ENCODE measurements around the gene SPON1.
A peak's percentile ranks its signal among the peaks of the same experiment; 100 is the strongest.
"Not testable (repeated sequence)": the region's sequence is repeated elsewhere in the genome, so short reads cannot be mapped to it uniquely, and the experiment has no call there.

SPON1 gene

GRCh38 chr11:13962562-13963168 lies at the start of gene SPON1:
SPON1 (plus strand) TSS chr11:13962723; CDS start chr11:13962905, 182 bp downstream.
- DNase-seq (ENCODE audit: extremely low spot score, insufficient read length, low read depth) (no peak), FAIRE-seq (no peak)

- no peak for FAIRE-seq
- DNase-seq (ENCODE audit: extremely low spot score, insufficient read length, low read depth), result no peak
These were observed 45.3 kb upstream of the SPON1 start for GRCh38 chr11:13917264-13917663.

DNA sequence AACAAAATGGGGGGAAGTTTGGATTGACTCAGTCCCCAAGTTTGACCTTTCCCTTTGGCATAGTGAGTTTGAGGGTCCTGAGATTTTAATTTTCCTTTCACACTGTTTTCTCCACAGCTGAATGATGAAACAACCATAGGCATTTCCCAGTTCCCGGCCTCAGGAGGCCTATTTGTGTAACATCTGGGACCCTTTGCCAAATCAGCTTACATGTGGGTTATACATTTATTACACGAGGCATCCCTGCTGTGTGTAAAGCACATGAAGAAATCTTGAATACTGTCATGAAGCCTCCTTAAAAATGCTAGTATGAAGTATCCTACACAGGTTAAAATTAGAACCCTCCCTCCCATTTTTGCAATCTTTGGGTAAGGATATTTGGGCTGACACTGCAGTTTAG lies 44.6 kb upstream of the SPON1 start:
- FAIRE-seq (no peak), DNase-seq (ENCODE audit: extremely low spot score, insufficient read length, low read depth) (no peak)

DNA sequence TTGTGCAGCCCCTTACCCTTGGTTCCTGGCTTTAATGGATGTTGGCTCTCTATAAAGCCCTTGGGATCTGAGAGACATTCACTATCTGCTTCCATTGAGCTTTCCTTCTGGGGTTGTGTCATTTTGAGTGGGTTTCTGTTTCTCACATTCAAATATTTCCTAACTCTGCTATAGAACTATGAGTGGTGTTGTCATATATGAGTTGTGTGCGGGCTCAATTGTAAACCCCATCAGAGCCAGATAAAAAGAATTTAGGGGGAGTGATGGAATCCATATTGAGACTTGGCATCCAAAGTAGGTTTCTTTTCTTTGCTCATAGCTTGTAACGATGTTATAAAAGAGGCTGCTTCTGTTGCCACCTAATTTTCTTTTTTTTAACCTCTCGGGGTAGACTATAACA lies 41.8 kb upstream of the SPON1 start:
- FAIRE-seq (no peak), DNase-seq (ENCODE audit: extremely low spot score, insufficient read length, low read depth) (no peak)

GRCh38 chr11:13921545-13921944 lies 41.0 kb upstream of the SPON1 start:
- FAIRE-seq (no peak), DNase-seq (ENCODE audit: extremely low spot score, insufficient read length, low read depth) (no peak)

GRCh38 chr11:13923182-13923581 lies 39.3 kb upstream of the SPON1 start:
- FAIRE-seq (no peak), DNase-seq (ENCODE audit: extremely low spot score, insufficient read length, low read depth) (no peak)

DNA sequence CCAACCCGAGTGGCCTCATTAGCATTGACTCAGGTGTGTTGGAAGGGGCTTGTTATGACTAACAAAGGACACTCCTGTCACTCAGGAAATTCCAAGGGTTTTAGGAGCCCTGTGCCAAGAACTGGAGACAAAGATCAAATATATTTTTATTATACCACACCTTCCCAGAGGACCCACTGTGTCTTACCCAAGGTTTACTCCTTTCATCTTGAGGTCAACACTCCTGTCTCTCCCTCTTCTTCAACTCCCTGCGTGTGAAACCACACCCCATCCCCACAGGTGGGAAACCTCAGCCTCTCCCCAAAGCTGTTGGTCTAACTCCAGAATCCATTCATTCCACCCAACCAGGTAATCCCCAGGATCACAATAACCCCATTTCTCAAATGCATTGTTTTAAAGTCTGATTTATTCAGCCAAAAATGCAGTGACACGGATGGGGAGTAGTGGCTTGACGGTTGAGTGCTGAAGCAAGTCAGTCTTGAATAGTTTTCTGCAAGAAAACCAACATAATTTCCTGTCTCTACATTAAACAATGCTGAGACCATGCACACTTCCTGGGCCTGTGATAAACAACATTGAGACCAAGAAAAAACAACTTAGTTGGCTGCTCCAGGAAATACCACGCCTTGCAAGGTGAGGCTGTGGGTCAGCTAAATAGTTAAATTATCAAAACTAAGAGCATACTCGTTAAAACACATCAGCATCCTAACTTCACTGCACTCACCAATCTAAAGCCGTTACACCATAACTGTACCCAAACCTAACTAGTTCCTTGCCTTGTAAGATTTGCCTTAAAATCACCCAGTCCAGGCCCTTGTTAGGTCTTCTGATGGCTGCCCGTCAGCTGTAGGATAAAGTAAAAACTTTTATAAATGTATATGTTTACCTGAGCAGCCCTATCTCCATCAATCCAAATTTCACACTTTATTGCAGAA lies 38.5 kb upstream of the SPON1 start:
- DNase-seq (ENCODE audit: extremely low spot score, insufficient read length, low read depth) (no peak), FAIRE-seq (peak; percentile 29)

GRCh38 chr11:13924801-13925327 lies 37.7 kb upstream of the SPON1 start:
- DNase-seq (ENCODE audit: extremely low spot score, insufficient read length, low read depth), result no peak
- FAIRE-seq, result no peak

DNA sequence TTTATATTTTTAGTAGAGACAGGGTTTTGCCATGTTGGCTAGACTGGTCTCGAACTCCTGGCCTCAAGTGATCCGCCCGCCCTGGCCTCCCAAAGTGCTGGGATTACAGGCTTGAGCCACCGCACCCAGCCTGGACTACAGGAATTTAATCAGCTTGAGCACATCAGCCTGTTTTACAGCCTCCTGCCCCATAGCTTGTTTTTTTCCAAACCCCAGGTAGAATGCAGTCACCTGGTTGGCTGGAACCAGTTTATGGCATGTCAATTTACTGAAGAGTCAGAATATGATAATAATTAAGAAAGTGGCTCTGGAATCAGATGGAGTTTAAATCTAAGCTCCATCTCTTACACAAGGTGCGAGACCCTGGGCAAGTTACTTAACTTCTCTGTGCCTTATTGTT lies 36.2 kb upstream of the SPON1 start:
- not testable (repeated sequence) for FAIRE-seq; DNase-seq (ENCODE audit: extremely low spot score, insufficient read length, low read depth)

GRCh38 chr11:13926981-13927380 lies 35.5 kb upstream of the SPON1 start:
- no peak for FAIRE-seq
- DNase-seq (ENCODE audit: extremely low spot score, insufficient read length, low read depth), result no peak

DNA sequence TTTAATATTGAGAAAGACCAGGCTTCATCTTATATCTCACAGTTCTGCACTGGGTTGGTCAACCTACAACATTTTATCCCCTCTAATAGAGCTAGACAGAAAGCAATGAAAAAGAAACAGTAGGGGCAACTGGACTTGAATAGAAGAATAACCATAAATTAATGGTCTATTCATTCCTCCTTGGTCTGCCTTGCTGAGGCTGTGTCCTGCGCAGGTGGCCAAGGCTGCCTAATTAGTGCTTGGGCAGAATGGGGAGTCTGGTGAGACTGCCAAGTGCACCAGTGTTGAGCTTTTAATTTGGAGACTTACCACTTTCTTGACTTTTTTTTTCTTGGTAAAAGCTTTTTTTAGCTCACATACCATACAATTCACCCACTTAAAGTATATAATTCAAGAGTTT lies 35.0 kb upstream of the SPON1 start:
- DNase-seq (ENCODE audit: extremely low spot score, insufficient read length, low read depth), result no peak
- FAIRE-seq, result no peak

GRCh38 chr11:13928566-13929251 lies 33.8 kb upstream of the SPON1 start:
- no peak for FAIRE-seq
- no peak for DNase-seq (ENCODE audit: extremely low spot score, insufficient read length, low read depth)

GRCh38 chr11:13929395-13929891 lies 33.1 kb upstream of the SPON1 start:
- DNase-seq (ENCODE audit: extremely low spot score, insufficient read length, low read depth) (no peak), FAIRE-seq (no peak)

DNA sequence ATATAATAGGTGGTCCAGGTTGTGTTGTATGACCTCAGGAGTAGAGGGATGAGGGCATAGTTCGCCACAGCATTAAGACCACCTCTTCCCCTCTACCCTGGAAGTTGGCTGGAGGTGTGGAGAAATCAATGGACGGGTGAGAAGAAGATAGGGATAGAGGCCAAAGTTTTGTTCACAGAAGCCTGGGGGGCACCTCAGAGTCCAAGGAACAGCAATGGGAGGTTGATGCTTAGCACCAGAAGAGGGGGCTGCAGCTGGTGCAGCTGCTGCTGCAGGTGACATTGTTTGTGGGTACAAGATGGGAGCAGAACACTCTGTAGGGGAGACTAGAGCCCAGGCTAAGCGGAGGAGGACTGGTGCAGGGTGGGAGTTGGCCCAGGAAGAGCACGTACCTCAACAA lies 31.2 kb upstream of the SPON1 start:
- no peak for FAIRE-seq
- DNase-seq (ENCODE audit: extremely low spot score, insufficient read length, low read depth), result no peak

GRCh38 chr11:13937154-13937553 lies 25.4 kb upstream of the SPON1 start:
- not testable (repeated sequence) for FAIRE-seq; DNase-seq (ENCODE audit: extremely low spot score, insufficient read length, low read depth)

- FAIRE-seq; DNase-seq (ENCODE audit: extremely low spot score, insufficient read length, low read depth): not testable (repeated sequence)
These were observed 23.7 kb upstream of the SPON1 start for GRCh38 chr11:13938829-13939228.

DNA sequence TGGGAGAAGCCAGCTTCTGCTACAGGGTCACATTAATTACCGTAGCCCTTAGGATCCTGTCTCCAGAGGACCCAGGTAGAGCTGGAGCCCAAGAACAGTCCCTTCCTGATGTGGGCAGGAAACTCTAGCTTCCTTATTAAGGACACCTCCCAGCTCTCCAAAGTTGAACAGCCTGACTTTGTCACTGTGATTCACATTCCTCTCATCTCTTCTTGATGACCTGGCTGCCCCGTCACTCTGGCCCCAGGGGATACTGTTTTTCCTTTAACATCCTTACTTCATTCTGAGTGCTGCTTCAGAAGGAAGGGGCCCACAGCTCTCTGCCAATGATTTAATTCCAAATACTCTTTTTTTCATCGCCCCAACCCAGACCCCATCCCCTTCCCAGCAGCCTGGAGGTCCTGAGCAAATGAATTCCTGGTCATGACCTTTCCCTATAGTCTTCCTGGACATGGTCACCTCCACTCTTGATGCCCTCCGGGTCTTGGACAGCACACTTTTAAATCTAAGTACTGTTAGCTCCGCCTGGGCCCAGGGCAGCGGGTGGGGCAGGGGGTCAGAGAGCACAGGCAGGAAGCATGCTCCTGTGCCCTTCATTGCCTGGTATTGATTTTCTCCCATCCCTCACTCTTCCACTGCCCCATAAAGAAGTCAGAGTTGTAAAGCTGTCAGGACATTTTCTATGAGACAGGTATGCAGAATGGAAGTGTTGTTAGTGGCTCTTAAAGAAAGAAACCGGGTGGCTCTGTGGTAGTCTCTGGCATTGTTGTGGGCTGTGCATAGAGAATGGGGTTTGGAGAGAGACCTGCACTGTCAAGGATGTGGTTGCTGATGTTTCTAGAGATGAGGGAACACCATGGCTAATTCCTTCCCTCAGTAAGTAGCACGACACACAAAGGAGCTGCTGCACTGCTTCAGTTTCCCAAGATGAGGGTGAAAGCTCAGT lies 22.3 kb upstream of the SPON1 start:
- FAIRE-seq, result no peak
- DNase-seq (ENCODE audit: extremely low spot score, insufficient read length, low read depth), result no peak

DNA sequence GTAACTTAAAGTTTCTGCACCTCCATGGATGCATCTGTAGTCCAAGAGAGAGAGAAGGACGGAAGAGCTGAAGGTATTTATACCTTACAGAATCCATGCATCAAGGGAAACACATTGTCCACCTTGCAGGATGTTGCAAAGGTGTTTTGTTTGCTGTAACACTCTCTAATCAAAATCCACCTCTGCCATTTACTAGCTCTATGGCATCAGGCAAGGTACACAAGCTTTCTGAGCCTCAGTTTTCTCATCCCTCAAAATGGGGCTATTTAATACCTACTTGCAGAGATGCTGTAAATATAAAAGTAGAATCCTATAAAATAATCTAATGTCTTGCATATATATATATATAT lies 21.6 kb upstream of the SPON1 start:
- DNase-seq (ENCODE audit: extremely low spot score, insufficient read length, low read depth), result no peak
- no peak for FAIRE-seq

- no peak for DNase-seq (ENCODE audit: extremely low spot score, insufficient read length, low read depth)
- no peak for FAIRE-seq
These were observed 20.7 kb upstream of the SPON1 start for GRCh38 chr11:13941775-13942174.

Measured in GM18507 (cell line).